T-helper 1 cell treated with Interleukin-12 subunit alpha and Interleukin-12 subunit beta and Interleukin-4 antibody, amounts not matched to agents 30 μg/mL and 1 μg/mL, for 36 hours (primary cell): Measurements from ENCODE around the gene KLHL1.
"Not testable (repeated sequence)": the region's sequence is repeated elsewhere in the genome, so short reads cannot be mapped to it uniquely, and the experiment has no call there.

Source experiments
- H3K27ac Mint-ChIP-seq: one replicate; pipeline ENCODE4 v1.8.0; 2021; ENCODE audit warnings: mild to moderate bottlenecking, mixed read lengths
- H3K27me3 Mint-ChIP-seq: one replicate; pipeline ENCODE4 v1.8.0; 2021; ENCODE audit warnings: low read depth, mixed read lengths
- H3K36me3 Mint-ChIP-seq: one replicate; pipeline ENCODE4 v1.8.0; 2021; ENCODE audit warnings: low read depth, mixed read lengths
- H3K4me1 Mint-ChIP-seq: one replicate; pipeline ENCODE4 v1.8.0; 2021; ENCODE audit warnings: low read depth, mixed read lengths
- H3K4me3 Mint-ChIP-seq: one replicate; pipeline ENCODE4 v1.8.0; 2021; ENCODE audit warnings: mild to moderate bottlenecking, moderate library complexity, mixed read lengths
- H3K9me3 Mint-ChIP-seq: one replicate; pipeline ENCODE4 v1.8.0; 2021; ENCODE audit warnings: mixed read lengths

KLHL1 gene, protein sequence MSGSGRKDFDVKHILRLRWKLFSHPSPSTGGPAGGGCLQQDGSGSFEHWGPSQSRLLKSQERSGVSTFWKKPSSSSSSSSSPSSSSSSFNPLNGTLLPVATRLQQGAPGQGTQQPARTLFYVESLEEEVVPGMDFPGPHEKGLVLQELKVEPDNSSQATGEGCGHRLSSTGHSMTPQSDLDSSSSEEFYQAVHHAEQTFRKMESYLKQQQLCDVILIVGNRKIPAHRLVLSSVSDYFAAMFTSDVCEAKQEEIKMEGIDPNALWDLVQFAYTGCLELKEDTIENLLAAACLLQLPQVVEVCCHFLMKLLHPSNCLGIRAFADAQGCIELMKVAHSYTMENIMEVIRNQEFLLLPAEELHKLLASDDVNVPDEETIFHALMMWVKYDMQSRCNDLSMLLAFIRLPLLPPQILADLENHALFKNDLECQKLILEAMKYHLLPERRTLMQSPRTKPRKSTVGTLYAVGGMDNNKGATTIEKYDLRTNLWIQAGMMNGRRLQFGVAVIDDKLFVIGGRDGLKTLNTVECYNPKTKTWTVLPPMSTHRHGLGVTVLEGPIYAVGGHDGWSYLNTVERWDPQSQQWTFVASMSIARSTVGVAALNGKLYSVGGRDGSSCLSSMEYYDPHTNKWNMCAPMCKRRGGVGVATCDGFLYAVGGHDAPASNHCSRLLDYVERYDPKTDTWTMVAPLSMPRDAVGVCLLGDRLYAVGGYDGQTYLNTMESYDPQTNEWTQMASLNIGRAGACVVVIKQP

DNA sequence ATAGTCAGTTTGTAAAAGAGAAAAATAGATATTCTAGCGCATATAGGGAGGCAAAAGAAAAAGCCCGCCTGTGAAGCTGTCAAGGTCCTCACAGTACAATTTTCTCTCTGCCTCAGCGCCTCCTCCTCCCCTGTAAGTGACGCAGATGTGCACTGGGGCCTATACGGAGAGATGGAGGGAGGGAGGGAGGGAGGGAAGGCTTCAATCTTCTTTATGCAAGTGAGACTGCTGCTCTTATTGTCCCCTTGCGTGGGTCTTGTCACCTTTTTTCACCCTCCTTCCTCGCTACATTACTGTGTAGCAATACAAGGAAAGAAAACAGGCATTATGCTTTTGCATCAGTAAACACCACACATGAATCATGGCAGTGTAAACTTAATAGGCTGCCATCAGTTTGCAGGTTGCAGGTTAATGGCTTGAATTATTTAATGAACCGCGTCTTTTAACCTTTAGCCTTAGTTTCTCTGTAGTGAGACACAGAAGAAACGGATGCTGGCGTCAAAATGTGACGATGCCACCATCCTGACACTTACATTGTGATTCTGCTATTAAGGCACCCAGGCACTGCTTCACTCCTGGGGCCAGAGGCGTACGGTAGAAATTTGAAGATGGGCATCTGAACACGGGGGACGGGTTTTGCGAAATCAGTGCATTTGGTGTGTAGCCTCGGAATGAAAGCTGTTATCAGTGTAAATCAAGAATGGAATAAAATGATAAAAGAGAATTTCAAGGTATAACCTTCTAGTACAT lies at the start of gene KLHL1:
TSS of gene KLHL1 (minus strand) at position 97 of the 750 bp plus-strand sequence. CDS start 753 bp downstream, outside the sequence.
- Mint-ChIP-seq H3K4me1 (no peaks in the 10 kb centered on the region), H3K27me3 (no peaks in the 10 kb centered on the region), H3K36me3 (no peaks in the 10 kb centered on the region), H3K4me3 (no peak within 1 kb of the TSS), H3K27ac (no peak within 1 kb of the TSS), H3K9me3 (peaks cover 6% of the 10 kb centered on the region)

DNA sequence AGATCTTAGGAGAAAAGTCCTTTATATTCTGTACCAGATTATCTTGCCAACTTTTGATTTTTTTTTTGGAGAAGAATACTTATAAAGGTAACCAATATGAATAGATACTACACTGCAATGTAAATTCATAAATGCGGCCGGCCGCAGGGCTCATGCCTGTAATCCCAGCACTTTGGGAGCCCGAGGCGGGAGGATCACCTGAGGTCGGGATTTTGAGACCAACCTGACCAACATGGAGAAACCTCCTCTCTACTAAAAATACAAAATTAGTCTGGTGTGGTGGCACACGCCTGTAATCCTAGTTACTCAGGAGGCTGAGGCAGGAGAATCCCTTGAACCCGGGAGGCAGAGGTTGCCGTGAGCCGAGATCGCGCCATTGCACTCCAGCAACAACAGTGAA lies 34.4 kb upstream of the KLHL1 start:
- H3K27ac Mint-ChIP-seq, H3K9me3 Mint-ChIP-seq: not testable (repeated sequence)

DNA sequence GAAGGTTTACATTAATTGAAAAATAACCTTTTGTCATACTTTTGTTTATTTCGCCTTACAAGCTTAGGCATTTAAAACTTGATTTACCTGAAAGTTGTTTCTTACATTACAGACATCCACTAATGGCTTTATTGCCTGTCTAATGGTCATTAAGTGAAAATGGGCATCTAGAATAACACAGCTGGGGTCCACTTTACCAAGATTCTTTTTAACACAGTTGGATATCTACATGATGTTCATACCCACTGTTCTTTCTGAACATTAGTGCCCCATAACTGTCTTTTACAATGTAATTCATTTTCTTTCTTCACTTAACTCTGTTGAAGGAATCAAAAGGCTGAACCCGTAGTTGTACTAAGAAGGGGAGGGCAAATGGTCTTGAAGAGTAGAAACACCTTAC lies 19.8 kb upstream of the KLHL1 start:
- Mint-ChIP-seq H3K4me3 (no peak overlapping the region), H3K36me3 (no peaks in the 10 kb centered on the region)

More for the DNA sequence above, 34.4 kb upstream of the KLHL1 start:
- H3K4me1 Mint-ChIP-seq, H3K27me3 Mint-ChIP-seq, H3K36me3 Mint-ChIP-seq, H3K4me3 Mint-ChIP-seq: not testable (repeated sequence)

DNA sequence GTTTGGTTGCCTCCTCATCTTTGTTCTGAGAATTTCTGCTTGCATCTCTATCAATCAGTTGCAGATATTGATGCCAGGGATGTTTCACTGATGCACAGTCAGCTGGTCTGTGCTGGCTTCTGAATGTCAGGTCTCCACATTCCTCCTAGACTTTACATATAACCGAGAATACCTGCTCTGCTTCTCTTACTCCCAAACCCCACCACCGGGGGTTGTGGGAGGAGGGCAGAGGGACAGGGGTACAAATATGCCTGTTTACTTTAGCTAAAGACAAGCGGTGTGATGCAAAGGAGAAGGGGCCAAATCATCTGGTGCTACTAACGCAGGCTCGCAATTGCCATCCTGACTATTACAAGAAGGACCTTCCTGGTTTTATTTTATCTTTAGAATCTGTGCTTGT lies 17.4 kb upstream of the KLHL1 start:
- Mint-ChIP-seq H3K27me3 (no peaks in the 10 kb centered on the region), H3K27ac (no peak overlapping the region), H3K4me1 (no peaks in the 10 kb centered on the region)

More for the DNA sequence above, 19.8 kb upstream of the KLHL1 start:
- Mint-ChIP-seq H3K4me1 (no peaks in the 10 kb centered on the region), H3K9me3 (peaks cover 9% of the 10 kb centered on the region), H3K27me3 (no peaks in the 10 kb centered on the region), H3K27ac (no peak overlapping the region)

DNA sequence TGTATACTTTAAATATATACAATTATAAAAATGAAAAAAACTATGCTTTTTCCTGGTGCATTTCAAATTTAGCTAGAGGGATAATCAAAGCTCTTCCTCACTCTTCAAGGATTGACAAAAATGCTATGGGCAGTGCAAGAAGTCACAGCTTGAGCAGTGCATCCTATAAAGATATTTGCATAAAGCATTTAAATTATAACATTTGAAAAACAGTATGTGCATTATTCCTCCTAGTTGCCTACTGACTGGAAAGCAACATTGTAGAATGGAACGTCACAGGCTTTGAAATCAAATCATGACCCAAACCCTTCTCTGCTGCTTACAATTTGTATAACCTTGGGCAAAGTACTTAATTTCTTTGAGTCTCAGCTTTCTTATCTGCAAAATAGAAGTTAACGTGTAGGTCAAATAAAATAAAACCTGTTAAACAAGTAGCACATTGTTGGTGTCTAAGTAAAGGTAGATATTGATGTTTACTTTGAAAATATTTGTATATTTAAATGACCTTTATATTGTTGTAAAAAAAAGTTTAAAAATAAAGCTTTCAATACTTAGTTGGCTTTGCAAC lies 9.2 kb upstream of the KLHL1 start:
- Mint-ChIP-seq H3K9me3 (peaks cover 3% of the 10 kb centered on the region), H3K36me3 (no peaks in the 10 kb centered on the region), H3K27ac (no peak overlapping the region), H3K4me3 (no peak overlapping the region), H3K4me1 (no peaks in the 10 kb centered on the region), H3K27me3 (no peaks in the 10 kb centered on the region)

More for the DNA sequence above, 17.4 kb upstream of the KLHL1 start:
- Mint-ChIP-seq H3K4me3 (no peak overlapping the region), H3K9me3 (peaks cover 10% of the 10 kb centered on the region), H3K36me3 (no peaks in the 10 kb centered on the region)

DNA sequence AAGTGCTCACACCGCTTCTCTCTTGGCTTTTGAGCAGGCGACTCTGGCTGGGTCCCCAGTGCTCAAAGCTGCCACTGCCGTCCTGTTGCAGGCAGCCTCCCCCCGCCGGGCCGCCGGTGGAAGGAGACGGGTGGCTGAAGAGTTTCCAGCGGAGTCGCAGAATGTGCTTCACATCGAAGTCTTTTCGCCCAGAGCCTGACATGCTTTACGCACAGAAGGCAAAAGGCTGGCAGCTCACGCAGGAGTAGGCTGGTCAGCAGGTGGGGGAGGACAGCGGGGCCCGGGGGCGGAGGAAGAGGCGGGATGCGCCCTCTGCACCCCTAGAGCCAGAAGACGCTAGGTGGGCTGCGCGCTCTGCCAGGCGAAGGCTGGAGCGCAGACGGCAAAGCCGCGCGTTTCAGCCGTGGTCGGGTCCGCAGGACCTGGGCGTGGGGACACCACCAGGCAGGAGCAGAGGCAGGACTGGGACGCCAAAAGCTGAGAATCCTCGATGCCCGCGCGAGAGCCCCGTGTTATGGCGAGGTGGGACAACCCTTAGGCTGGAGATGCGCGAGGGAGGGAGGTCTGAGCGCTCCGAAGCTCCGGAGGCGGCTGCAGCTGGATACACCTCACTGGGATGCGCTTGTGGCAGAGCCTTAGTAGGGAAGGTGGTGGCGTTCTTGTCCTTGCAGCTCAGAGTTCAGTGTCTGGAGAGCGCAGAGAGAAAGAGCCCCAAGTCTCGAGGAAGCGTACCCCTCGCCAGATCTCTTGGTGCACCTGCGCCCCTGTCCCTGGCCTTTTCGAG lies 562 bp downstream of the KLHL1 start, which contains the start of gene ATXN8OS:
TSS of gene ATXN8OS (plus strand) at position 329 of the 784 bp plus-strand sequence.
- H3K4me1 Mint-ChIP-seq = no peaks in the 10 kb centered on the region
- H3K9me3 Mint-ChIP-seq = peaks cover 6% of the 10 kb centered on the region
- H3K27me3 Mint-ChIP-seq = no peaks in the 10 kb centered on the region
- H3K36me3 Mint-ChIP-seq = no peaks in the 10 kb centered on the region
- no peak within 1 kb of the TSS for H3K4me3 Mint-ChIP-seq
- no peak within 1 kb of the TSS for H3K27ac Mint-ChIP-seq

DNA sequence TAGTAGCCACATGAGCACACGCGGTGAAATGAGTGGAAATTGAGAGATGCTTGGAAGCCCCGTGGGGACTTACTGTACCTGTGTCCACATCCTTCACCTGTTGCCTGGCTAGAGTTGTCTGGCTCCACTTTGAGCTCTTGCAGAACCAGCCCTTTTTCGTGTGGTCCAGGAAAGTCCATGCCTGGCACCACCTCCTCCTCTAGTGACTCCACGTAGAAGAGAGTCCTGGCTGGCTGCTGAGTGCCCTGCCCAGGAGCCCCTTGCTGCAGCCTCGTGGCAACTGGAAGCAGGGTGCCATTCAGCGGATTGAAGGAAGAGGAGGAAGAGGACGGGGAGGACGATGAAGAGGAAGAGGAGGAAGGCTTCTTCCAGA lies 1.1 kb downstream of the KLHL1 start:
- Mint-ChIP-seq H3K36me3 (no peaks in the 10 kb centered on the region), H3K27ac (no peak overlapping the region), H3K27me3 (no peaks in the 10 kb centered on the region), H3K4me3 (no peak overlapping the region), H3K9me3 (peaks cover 6% of the 10 kb centered on the region), H3K4me1 (no peaks in the 10 kb centered on the region)

DNA sequence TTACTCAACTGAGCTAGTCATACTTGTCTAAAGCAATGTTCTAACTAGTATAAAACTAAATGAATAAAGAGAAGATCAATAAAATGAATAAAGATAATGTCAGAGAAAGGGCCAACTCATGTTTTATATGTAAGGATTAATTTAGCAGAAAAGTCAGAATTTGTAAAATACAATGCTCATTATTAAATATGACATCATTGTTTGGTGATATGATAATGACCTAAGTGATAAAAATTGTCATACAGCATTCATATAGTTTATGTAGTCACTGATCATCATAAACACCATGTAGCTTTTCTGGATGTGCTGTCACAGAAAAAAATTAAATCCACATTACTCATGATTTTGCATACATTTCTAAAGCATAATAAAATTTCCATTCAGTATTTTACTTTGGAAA lies 3.8 kb downstream of the KLHL1 start:
- no peaks in the 10 kb centered on the region for H3K4me1 Mint-ChIP-seq

DNA sequence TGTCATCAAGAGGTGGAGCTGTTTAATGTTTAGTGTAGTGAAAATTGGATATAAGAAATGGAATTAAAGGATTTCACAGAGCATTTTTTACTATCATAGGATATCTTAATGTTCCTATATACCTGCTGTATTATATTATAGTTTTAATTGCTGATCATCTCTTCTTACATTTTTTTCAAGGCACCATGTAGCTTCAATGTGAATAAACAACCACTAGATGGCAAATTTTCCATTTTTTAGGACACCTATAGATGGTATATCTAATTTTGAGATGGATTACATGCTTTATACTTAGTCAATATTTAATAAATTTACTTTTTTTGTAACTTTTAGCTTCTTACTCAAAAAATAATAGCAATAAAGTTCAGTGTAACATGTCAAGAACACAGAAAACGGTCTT lies 9.6 kb downstream of the KLHL1 start:
- Mint-ChIP-seq H3K4me1 (no peaks in the 10 kb centered on the region), H3K27me3 (no peaks in the 10 kb centered on the region), H3K36me3 (no peaks in the 10 kb centered on the region), H3K9me3 (no peaks in the 10 kb centered on the region), H3K4me3 (no peak overlapping the region), H3K27ac (no peak overlapping the region)

More for the DNA sequence above, 3.8 kb downstream of the KLHL1 start:
- Mint-ChIP-seq H3K4me3 (no peak overlapping the region), H3K27me3 (no peaks in the 10 kb centered on the region), H3K27ac (no peak overlapping the region), H3K36me3 (no peaks in the 10 kb centered on the region), H3K9me3 (peaks cover 6% of the 10 kb centered on the region)

DNA sequence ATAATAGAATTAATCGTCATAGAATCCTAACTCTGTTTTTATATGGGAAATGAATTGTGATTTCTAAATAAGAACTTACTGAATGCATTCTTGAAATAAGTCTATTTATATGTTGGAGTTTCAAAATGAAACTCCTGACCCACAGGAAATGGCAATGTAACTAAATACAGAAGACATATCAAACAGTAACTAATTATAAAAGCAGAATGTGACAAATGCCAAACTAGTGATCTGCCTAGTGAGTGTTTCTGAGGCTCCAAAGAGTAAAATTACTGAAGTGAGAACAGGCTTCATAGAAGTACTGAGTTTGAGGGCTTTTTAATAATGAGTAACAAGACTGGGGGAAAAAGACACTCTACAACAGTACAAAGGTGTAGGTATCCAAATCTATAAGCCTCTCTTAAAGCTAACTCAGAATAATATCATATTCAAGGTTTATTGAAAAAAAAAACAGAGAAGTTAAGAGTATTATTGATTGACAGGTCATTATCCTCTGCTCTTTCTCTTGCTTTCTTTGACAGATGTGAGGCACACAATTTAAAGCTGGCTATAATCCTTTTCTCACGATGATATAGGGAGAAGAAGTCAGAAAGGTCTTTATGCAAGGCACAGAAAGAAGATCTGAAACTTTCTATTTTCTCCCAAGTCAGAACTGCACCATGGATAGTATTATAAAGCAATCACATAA lies 18.1 kb downstream of the KLHL1 start:
- Mint-ChIP-seq H3K36me3 (no peaks in the 10 kb centered on the region), H3K27me3 (no peaks in the 10 kb centered on the region), H3K9me3 (peaks cover 11% of the 10 kb centered on the region), H3K4me1 (no peaks in the 10 kb centered on the region), H3K4me3 (no peak overlapping the region), H3K27ac (no peak overlapping the region)

DNA sequence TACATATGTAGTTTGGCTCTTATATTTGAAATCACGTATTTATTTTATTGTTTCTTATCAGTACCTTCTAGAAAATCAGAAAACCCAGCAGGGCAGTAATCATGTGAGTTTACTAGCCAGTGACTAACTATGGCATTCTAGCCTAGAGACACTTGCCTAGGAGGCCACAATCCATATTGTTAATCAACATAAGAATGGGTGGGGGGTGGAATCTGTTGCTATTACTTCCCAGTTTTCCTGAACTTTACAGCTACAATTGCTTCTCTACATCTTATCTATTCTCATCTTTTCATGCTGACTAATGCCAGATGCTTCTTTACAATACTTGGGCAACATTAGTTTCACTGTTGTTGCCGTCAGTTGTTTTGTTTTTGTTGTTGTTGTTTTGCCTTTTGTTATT lies 19.3 kb downstream of the KLHL1 start:
- Mint-ChIP-seq H3K27me3 (no peaks in the 10 kb centered on the region), H3K4me3 (no peak overlapping the region), H3K4me1 (no peaks in the 10 kb centered on the region), H3K36me3 (no peaks in the 10 kb centered on the region), H3K9me3 (peaks cover 15% of the 10 kb centered on the region), H3K27ac (no peak overlapping the region)

DNA sequence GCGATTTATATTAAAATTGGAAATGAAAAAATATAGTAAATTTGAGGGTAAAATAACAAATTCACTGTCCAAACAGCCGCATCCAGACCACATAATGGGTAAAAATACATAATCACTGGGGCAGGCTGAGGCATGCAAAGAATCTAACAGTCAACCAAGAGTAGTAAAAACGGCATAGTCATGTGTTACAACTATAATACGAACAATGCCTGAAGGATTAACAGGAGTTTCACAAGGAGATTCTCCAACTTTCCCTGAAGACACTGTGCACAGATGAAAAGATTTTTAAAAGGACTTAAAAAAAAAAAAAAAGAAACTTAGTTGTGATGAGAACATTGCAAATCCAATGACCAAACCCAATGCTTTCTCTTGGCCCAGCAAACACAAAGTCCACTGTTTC lies 21.0 kb downstream of the KLHL1 start:
- no peak overlapping the region for H3K4me3 Mint-ChIP-seq
- H3K9me3 Mint-ChIP-seq = peaks cover 15% of the 10 kb centered on the region
- no peaks in the 10 kb centered on the region for H3K4me1 Mint-ChIP-seq
- no peaks in the 10 kb centered on the region for H3K36me3 Mint-ChIP-seq
- H3K27me3 Mint-ChIP-seq = no peaks in the 10 kb centered on the region
- no peak overlapping the region for H3K27ac Mint-ChIP-seq

DNA sequence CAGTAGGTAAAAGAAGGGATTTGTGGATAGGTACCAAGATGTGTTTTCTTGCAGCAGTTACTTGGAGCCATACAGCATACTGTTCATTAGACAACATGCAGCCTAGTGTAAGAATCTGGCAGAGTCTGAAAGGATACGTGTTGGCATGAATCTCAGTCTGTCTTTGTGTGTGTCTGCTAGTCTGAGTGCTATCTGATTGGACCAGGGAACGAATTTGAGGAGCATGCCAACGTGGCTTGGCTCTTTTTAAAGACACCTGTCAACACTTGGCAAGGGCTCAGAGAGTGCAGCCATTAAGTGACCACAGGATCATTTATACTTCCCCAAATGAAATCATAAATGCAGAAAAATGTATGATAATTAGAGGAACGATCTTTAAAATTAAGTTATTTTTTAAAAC lies 28.2 kb downstream of the KLHL1 start:
- no peaks in the 10 kb centered on the region for H3K36me3 Mint-ChIP-seq

More for the DNA sequence above, 28.2 kb downstream of the KLHL1 start:
- Mint-ChIP-seq H3K27ac (no peak overlapping the region), H3K4me3 (no peak overlapping the region), H3K27me3 (no peaks in the 10 kb centered on the region), H3K9me3 (peaks cover 6% of the 10 kb centered on the region), H3K4me1 (no peaks in the 10 kb centered on the region)
